Daoy (cell line): ENCODE measurements around the gene NTRK2. TPM values are rescaled to one million over a fixed set of nuclear protein-coding genes. Genes with fewer than 3 reads are reported as not detected.
A peak's percentile ranks its signal among the peaks of the same experiment; 100 is the strongest.

Experiments
- DNase-seq: peaks from one replicate; pipeline ENCODE4 v3.0.0-alpha.2; 2015; ENCODE audit warnings: low read depth
- total RNA-seq: library from RNA; depleted of rRNA; stranded (reverse); fragments of >200 nt; shearing (Covaris generic); gene quantifications from 2 replicates; pipeline ENCODE4 v1.2.3, GENCODE V29; 2014

The NTRK2 gene
- total RNA-seq, 1 experiment from 2014 or later, result 0.29 TPM

- no peak for DNase-seq
Observed at GRCh38 chr9:85021686-85022085, 352.2 kb downstream of the NTRK2 start.

- DNase-seq, result no peak
Observed at GRCh38 chr9:85024374-85024773, 354.8 kb downstream of the NTRK2 start.

- no peak for DNase-seq
Observed at GRCh38 chr9:85025638-85026037, 356.1 kb downstream of the NTRK2 start.

DNA sequence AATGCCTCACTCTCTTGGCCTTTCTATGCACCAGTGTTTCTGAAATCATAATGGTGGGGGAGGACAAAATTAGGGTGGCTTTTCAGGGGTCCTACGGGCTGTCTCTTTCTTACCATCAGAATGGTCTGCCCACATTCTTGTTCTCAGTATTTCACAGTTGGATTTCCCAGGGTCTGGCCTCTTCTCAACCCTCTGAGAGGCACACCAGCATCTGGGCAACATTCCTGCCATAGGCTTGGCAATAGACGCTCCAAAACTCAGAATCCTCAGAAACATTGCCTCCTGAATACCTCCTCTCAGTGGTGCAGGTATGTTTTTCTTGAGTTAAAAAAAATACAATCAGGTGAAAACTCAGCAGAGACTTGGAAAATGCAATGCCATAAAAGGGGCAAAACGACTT, 358.3 kb downstream of the NTRK2 start:
- DNase-seq, result no peak

GRCh38 chr9:85030316-85030715, 360.8 kb downstream of the NTRK2 start:
- DNase-seq, result no peak

DNA sequence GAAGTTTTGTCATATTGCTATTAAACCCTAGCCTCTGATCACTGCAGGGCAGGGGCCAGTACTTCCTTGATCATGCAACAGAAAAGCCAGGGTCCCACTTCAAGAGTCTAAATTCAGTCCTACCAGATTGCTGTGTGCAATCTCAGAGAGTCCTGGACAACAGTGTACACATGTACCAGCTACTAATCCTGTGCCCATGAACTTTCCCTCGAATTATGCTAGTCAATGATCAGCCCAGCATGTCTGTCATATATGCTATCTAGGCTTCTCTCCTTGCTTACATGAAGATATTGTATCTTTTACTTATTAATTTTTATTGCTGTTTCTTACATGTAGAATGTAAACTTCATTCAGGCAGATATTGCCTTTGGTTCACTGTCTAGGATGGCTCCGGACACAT, 367.0 kb downstream of the NTRK2 start:
- no peak for DNase-seq

DNA sequence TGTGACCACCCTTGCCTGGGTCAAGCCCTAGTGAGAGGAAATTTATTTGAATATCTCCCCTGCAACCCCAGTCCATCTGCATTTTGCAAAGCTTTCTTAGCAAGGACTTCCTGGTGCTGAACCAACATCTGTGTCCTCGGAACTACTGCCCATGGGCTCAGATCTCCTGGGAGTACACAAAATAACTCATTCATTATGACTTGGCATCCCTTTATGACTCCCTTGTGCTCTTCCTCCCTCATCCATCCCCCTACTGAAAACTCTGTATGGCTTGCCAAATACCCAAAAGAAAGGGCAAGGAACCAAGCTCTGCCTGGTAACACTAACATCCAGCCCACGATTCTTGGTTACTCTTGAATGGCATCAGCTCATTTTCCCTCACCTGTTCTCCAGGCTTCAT, 368.5 kb downstream of the NTRK2 start:
- no peak for DNase-seq

- DNase-seq, result no peak
Observed at GRCh38 chr9:85038824-85039608, 369.5 kb downstream of the NTRK2 start.

- DNase-seq, result no peak
Observed at GRCh38 chr9:85040146-85040545, 370.6 kb downstream of the NTRK2 start.

- no peak for DNase-seq
Observed at GRCh38 chr9:85040821-85041465, 371.4 kb downstream of the NTRK2 start.

DNA sequence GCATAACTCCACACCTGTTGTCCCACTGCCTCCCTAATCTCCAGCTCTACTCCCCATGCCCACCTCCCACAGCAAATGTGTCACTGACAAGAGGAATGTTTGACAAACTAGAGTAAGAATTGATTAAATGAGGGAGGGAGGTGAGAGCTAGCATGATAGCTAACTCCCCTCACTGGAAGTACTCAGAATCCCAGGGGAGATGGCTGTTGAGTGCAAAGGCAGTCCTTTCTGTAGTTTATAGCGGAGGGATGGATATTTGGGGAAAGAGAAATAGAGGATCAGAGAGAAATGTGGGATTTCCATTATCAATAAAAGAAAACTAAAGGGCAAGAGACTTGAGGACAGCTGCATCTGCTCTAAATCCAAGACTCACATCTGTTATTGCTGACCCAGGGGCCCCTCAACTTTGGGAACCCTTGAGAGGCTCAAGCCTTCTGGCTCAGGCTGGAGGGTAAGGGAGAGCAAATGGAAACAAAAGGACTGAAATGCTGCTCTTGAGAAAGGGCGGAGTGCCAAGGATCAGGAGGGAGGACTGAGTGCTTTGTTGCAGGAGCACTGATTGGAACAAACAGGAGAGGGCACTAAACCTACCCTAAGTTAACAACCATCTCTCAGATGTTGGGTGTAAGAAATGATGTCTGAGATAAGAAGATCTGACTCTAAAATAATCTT, 372.1 kb downstream of the NTRK2 start:
- no peak for DNase-seq

DNA sequence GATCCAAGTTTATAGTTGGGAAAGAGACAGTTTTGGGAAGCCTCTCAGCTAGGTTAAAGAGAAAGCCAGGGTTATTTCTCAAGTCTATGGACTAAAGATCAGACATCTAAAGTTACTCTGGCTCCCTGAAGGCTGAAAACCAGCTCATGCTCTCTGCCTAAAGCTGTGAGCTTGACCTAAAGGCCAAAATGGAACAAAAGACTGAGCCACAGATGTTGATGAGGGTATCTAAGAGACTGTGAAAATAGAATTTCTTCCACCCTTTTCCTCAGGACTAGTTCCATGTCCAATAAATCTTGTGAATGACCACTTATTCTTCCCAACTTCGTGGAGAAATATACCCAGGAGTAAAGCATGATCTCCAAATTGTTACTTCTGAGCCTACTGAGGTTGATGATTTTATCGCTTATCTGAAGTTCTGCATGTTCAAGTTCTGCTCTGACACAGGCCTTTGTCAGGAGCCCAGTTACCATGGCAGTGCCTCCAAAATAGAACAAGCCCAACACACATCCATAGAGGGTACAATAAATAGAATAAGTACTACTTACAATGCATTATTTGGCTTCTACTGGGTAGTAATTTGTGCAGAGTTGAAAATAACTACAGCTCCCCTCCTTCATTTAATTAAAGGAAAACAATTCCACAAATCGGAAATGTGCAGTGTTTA, 373.6 kb downstream of the NTRK2 start:
- no peak for DNase-seq

GRCh38 chr9:85045271-85045670, 375.7 kb downstream of the NTRK2 start:
- no peak for DNase-seq

GRCh38 chr9:85046475-85046874, 376.9 kb downstream of the NTRK2 start:
- DNase-seq, result no peak

GRCh38 chr9:85053206-85053786, 383.8 kb downstream of the NTRK2 start:
- peak; percentile 17 for DNase-seq

GRCh38 chr9:85054017-85054416, 384.5 kb downstream of the NTRK2 start:
- DNase-seq, result no peak

DNA sequence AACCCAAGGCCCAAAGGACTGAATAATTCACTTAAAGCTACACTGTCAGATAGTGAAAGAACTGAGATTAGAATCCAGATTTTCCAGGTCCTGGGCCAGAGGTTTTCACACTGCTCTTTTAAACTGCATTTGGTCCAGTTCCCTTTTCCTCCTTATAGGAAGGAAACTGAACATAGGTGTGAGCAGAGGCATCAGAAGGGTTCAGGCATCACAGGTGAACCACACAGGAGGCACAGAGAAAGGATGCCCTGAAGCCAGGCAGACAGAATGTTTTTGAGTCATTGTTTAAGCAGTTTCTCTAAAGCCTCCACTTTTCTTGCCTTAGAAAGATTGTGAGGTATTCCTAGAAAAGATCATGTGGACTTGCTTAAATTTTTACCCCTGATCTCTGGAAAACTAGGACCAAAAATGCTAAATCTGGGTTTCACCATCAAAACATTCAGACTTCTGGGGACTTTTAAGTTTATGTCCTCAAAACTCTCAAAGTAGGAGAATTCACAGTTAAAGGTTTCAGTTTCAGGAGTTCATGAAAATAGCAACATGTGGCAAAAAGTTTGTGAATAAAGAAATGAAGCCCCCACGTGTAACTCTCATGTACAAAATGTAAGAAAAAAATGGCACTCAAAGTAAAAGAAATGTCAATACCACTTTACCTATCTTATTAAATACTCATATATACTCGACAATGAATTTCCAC, 386.1 kb downstream of the NTRK2 start:
- no peak for DNase-seq

DNA sequence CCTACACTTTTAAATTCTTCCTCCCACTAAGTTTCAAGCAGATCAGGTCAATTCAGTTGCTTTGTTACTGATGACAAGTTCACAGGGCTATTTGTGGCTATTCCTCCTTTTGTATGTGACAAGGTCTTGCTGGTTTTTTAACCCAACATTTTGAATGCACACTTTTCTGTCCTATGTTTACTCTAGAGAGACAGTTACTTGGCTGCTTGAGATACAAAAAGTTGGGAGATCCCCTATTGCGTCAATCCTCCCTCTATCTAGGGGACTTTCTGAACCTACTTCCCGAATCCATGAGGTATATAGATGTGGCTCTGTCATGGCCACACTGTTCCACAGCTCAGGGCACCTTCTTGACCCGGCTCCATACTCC, 386.7 kb downstream of the NTRK2 start:
- DNase-seq, result no peak

GRCh38 chr9:85061969-85062368, 392.4 kb downstream of the NTRK2 start:
- DNase-seq, result no peak

- no peak for DNase-seq
Observed at GRCh38 chr9:85062385-85063022, 393.0 kb downstream of the NTRK2 start.

- DNase-seq, result no peak
Observed at GRCh38 chr9:85064811-85065371, 395.4 kb downstream of the NTRK2 start.
